GM23248 (cell line): ENCODE data around the gene MN1. TPM values are rescaled to one million over a fixed set of nuclear protein-coding genes. Genes with fewer than 3 reads are reported as not detected.
A peak's percentile ranks its signal among the peaks of the same experiment; 100 is the strongest.

ENCODE experiments used
- DNase-seq: peaks from one replicate; pipeline ENCODE4 v3.0.0-alpha.2; 2015
- H2AFZ ChIP-seq: fragments of 200-600 bp; sonication (generic); 2 replicates; pipeline ENCODE4 v1.6.1; 2016; ENCODE audit warnings: antibody characterized with exemption
- H3F3A ChIP-seq: fragments of 200-600 bp; sonication (generic); 2 replicates; pipeline ENCODE4 v1.6.1; 2016; ENCODE audit warnings: mild to moderate bottlenecking, antibody characterized with exemption, mixed run types; ENCODE audit not compliant: insufficient read depth
- H3K27ac ChIP-seq: fragments of 200-600 bp; sonication (generic); 2 replicates; pipeline ENCODE4 v1.5.1; 2016; ENCODE audit warnings: mild to moderate bottlenecking
- H3K27me3 ChIP-seq: fragments of 200-600 bp; sonication (generic); replicated peaks from 2 replicates; pipeline ENCODE4 v1.6.1; 2016; ENCODE audit warnings: mild to moderate bottlenecking; ENCODE audit not compliant: insufficient read depth
- H3K36me3 ChIP-seq: fragments of 200-600 bp; sonication (generic); 2 replicates; pipeline ENCODE4 v1.6.1; 2016; ENCODE audit warnings: low read depth, mild to moderate bottlenecking
- H3K4me1 ChIP-seq: fragments of 200-600 bp; sonication (generic); 2 replicates; pipeline ENCODE4 v1.6.1; 2016; ENCODE audit warnings: mild to moderate bottlenecking; ENCODE audit not compliant: insufficient read depth
- H3K4me2 ChIP-seq: fragments of 200-600 bp; sonication (generic); one replicate; pipeline ENCODE4 v1.6.1; 2016; ENCODE audit warnings: mild to moderate bottlenecking; ENCODE audit not compliant: unreplicated experiment
- H3K4me3 ChIP-seq: fragments of 200-600 bp; sonication (generic); 2 replicates; pipeline ENCODE4 v1.5.1; 2016; ENCODE audit warnings: mild to moderate bottlenecking
- H3K79me2 ChIP-seq: fragments of 200-600 bp; sonication (generic); 2 replicates; pipeline ENCODE4 v1.6.1; 2016; ENCODE audit warnings: mild to moderate bottlenecking; ENCODE audit not compliant: insufficient read depth
- H3K9ac ChIP-seq: fragments of 200-600 bp; sonication (generic); 2 replicates; pipeline ENCODE4 v1.6.1; 2016; ENCODE audit warnings: mild to moderate bottlenecking
- H3K9me2 ChIP-seq: fragments of 200-600 bp; sonication (generic); 2 replicates; pipeline ENCODE4 v1.6.1; 2016; ENCODE audit warnings: mixed run types, mild to moderate bottlenecking, moderate library complexity; ENCODE audit not compliant: insufficient read depth
- H3K9me3 ChIP-seq: fragments of 200-600 bp; sonication (generic); one replicate; pipeline ENCODE4 v1.6.1; 2017; ENCODE audit warnings: low read depth
- H4K20me1 ChIP-seq: fragments of 200-600 bp; sonication (generic); 2 replicates; pipeline ENCODE4 v1.6.0; 2016; ENCODE audit not compliant: insufficient read depth
- EZH2 ChIP-seq: fragments of 200-600 bp; sonication (generic); IDR thresholded peaks from 2 replicates; pipeline ENCODE4 v1.6.1; 2018; ENCODE audit warnings: antibody characterized with exemption, mild to moderate bottlenecking; ENCODE audit not compliant: insufficient read depth, poor library complexity, severe bottlenecking
- EZH2phosphoT487 ChIP-seq: fragments of 200-600 bp; sonication (generic); IDR thresholded peaks from 2 replicates; pipeline ENCODE4 v1.6.1; 2018; ENCODE audit warnings: antibody characterized with exemption, moderate library complexity, mild to moderate bottlenecking, low read depth; ENCODE audit not compliant: insufficient read depth
- WGBS, 2 experiments: methylation state at CpG; one replicate each; pipeline ENCODE4 v1.1.6; 2015 to 2017; ENCODE audit warnings: low lambda C conversion rate in 2 of 2, low coverage in 1 of 2; ENCODE audit errors: missing lambda C conversion rate in 2 of 2; 5-methylcytosine and 5-hydroxymethylcytosine counted together
- in situ Hi-C: fragments of 300-500 bp; cut with MboI; formaldehyde crosslinking; loops from 2 replicates; pipeline ENCODE4 v1.15.0; 2020
- polyA plus RNA-seq: library from polyadenylated mRNA; unstranded; fragments of >200 nt; fragmentation: Nextera tagmentation; extraction: Ambion mirVana; gene quantifications from 2 replicates; pipeline ENCODE4 v1.2.1, GENCODE V29; 2016
- total RNA-seq: library from RNA; depleted of rRNA; stranded (reverse); fragments of >200 nt; shearing (Covaris generic); gene quantifications from 2 replicates; pipeline ENCODE4 v1.2.3, GENCODE V29; 2014

MN1 gene
- total and polyA plus RNA-seq, 2 experiments from 2014 or later, result 4.2 to 24.8 TPM

DNA sequence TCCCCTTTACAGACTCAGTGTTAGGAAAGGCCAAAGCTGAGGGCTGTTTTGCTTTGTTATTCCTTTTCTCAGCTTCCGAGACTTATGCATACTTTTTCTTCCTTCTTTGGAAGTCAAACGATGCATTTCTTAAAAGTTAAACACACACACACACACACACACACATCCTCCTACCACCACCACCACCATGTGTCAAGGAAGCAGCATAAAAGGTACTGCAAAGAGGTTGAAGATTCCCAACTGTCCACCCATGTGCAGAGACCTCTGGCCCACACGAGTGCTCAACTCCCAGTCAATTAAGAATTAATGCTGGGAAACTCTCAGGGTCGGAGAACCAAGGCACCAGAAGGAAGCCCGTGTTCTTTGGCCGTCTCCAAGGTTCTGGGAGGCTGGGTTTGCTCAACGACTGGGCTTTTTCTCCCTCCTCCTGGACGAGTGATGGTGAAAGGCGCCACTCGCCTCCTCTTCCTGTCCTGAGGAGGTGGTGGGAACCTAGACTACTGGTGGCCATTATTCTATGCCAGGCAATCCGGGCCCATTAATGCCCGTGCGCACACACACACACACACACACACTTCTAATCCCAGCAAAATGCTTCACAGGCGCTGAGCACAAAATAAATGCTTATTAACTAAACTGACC, 15.1 kb downstream of the MN1 start:
- no peaks in the 10 kb centered on the region for H3K36me3 ChIP-seq
- H3K4me1 ChIP-seq, result peaks cover 19% of the 10 kb centered on the region
- H3K27me3 ChIP-seq, result no peaks in the 10 kb centered on the region
- H3F3A ChIP-seq, result peaks cover 13% of the 10 kb centered on the region; the same call in 1 of the 2 replicates
- H3K9ac ChIP-seq, result no peak overlapping the region
- in situ Hi-C loops, result no loop called here
- no peaks in the 10 kb centered on the region for H3K9me3 ChIP-seq
- no peak overlapping the region for H3K4me3 ChIP-seq
- peaks cover 100% of the 10 kb centered on the region for H3K79me2 ChIP-seq
- H2AFZ ChIP-seq, result no peak overlapping the region
- 62% methylated on average over 14 of the region's 14 CpGs for WGBS, 2 experiments
- H3K27ac ChIP-seq, result no peak overlapping the region; the same call in 1 of the 2 replicates
- peaks cover 3% of the 10 kb centered on the region; the same call in 1 of the 2 replicates for H4K20me1 ChIP-seq
- H3K9me2 ChIP-seq, result no peaks in the 10 kb centered on the region
- no peak for TF ChIP-seq EZH2
- no peak for TF ChIP-seq EZH2phosphoT487
- H3K4me2 ChIP-seq, result no peak overlapping the region
- DNase-seq, result no peak

DNA sequence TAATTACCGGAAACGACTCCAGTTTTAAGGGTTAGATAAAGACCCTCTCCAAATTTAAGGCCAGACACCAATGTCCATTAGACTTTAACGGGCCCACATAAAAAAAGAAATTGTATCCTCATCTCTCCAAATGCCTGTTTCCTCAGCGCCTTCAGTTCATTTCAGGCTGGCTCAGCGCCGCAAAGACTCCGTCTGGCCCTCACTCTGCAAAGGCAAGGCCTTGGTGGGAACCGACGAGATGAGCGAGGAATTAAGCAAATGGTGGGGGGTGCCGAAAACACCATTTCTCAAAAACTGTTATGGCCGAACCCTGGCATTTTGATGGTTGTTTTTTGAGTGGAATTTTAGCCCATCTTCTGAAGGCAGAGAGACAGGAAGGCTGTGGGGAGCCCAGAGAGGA, 15.7 kb downstream of the MN1 start:
- Histone ChIP-seq H3K4me3 (no peak overlapping the region), H3K9me3 (no peaks in the 10 kb centered on the region), H3K9me2 (no peaks in the 10 kb centered on the region), H3K79me2 (peaks cover 100% of the 10 kb centered on the region), H3K27ac (peak overlapping the region; percentile 64; the same call in 1 of the 2 replicates), H3K4me1 (peaks cover 19% of the 10 kb centered on the region), H2AFZ (no peak overlapping the region), H3F3A (peaks cover 13% of the 10 kb centered on the region; the same call in 1 of the 2 replicates), H4K20me1 (no peaks in the 10 kb centered on the region), H3K27me3 (no peaks in the 10 kb centered on the region), H3K9ac (peak overlapping the region; percentile 85), H3K36me3 (no peaks in the 10 kb centered on the region), H3K4me2 (no peak overlapping the region)
- in situ Hi-C loops, result no loop called here
- TF ChIP-seq EZH2phosphoT487 (no peak), EZH2 (no peak)
- WGBS, 2 experiments, result 91 to 92% methylated on average over 12 of the region's 12 CpGs
- DNase-seq, result no peak

DNA sequence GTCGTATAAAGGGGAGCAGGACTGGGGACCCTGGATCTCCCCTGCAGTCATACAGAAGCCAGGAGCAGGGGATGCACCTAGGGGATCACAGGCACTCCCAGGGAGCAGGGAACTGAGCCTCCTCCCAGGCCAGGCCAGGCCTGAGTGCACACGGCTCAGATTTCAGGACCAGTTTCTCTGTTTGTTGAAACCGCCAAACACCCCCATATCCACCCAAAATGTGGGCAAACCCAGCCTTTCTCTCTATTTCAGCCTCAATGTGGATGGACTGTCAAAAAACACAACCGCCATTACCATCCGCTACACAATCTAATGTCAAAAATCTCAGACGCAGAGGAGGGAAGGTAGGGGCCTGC, 17.5 kb downstream of the MN1 start:
- Histone ChIP-seq H3K36me3 (no peaks in the 10 kb centered on the region), H3K9me3 (no peaks in the 10 kb centered on the region), H3K79me2 (peaks cover 100% of the 10 kb centered on the region), H3K27ac (peak overlapping the region; percentile 64), H3K4me3 (peak overlapping the region; percentile 61), H2AFZ (peak overlapping the region; percentile 58), H3K4me1 (peaks cover 19% of the 10 kb centered on the region), H3K4me2 (peak overlapping the region; percentile 72), H3F3A (peaks cover 10% of the 10 kb centered on the region; the same call in 1 of the 2 replicates), H3K27me3 (no peaks in the 10 kb centered on the region), H3K9me2 (no peaks in the 10 kb centered on the region), H4K20me1 (no peaks in the 10 kb centered on the region), H3K9ac (peak overlapping the region; percentile 85)
- in situ Hi-C loops, result no loop called here
- WGBS, 2 experiments, result 44 to 47% methylated on average over 6 of the region's 6 CpGs
- peak; percentile 50 for DNase-seq
- TF ChIP-seq EZH2 (no peak), EZH2phosphoT487 (no peak)

DNA sequence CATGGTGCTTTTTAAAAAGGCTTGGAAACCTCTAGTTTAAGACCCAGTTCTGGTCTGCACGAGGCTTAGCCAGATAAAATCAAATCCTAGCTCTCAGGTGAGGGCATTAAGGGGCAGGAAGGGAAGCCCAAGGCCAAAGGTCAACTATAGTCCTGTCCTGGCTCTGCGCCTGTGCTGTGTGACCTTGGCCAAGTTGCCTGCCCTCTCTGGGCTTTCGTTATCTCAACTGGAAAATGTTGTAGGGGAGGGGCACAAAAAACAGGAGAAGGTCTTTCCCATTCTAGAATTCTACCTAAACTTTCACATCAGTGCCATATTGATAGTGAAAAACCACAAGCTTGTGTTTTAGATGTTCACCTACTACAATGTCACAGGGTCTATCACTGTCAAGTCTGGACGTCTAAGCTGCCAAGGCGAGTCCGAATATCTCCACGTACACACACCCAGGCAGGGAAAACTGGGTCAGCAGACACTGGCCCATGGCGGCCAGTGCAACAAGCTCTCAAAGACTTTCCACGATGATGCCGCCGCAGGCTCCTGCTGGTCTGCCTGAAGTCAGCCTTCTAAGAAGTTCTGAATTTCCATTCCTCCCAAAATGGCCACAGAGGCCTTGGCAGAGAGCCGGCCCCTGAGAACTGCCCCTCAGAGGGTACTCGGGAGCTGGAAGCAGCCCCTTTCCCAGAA, 18.0 kb downstream of the MN1 start:
- peaks cover 21% of the 10 kb centered on the region for H3K4me1 ChIP-seq
- H2AFZ ChIP-seq, result peak overlapping the region; percentile 58
- no peak overlapping the region for H3K4me3 ChIP-seq
- peaks cover 100% of the 10 kb centered on the region for H3K79me2 ChIP-seq
- peak overlapping the region; percentile 85 for H3K9ac ChIP-seq
- H3K9me3 ChIP-seq, result no peaks in the 10 kb centered on the region
- no peaks in the 10 kb centered on the region for H3K36me3 ChIP-seq
- 75 to 77% methylated on average over 13 of the region's 13 CpGs for WGBS, 2 experiments
- H3K4me2 ChIP-seq, result peak overlapping the region; percentile 72
- H3F3A ChIP-seq, result peaks cover 7% of the 10 kb centered on the region; the same call in 1 of the 2 replicates
- DNase-seq, result peak; percentile 61
- no peaks in the 10 kb centered on the region for H3K9me2 ChIP-seq
- no peaks in the 10 kb centered on the region for H3K27me3 ChIP-seq
- H3K27ac ChIP-seq, result peak overlapping the region; percentile 64
- H4K20me1 ChIP-seq, result no peaks in the 10 kb centered on the region
- no peak for TF ChIP-seq EZH2
- no peak for TF ChIP-seq EZH2phosphoT487
- in situ Hi-C loops, result no loop called here
